AG04450 (cell line): ENCODE data around the gene SPTBN2. TPM values are rescaled to one million over a fixed set of nuclear protein-coding genes. Genes with fewer than 3 reads are reported as not detected.

Experiments used
- CTCF ChIA-PET: fragments of 300-600, 350-600 bp; formaldehyde crosslinking; extraction: SDS; loops from one replicate; lab custom pipeline; 2022; ENCODE audit warnings: antibody characterized with exemption, inconsistent platforms; lab: Charles Lee
- POLR2A ChIA-PET: fragments of 350-600 bp; formaldehyde crosslinking; extraction: SDS; loops from one replicate; lab custom pipeline; 2021; ENCODE audit warnings: antibody characterized with exemption, inconsistent platforms; lab: Yijun Ruan, JAX
- DNase-seq: peaks from one replicate; pipeline ENCODE4 v3.0.0-alpha.2; 2011; ENCODE audit warnings: low read depth, low spot score
- H3K27ac ChIP-seq: one replicate; pipeline ENCODE4 v1.5.1; 2012; ENCODE audit warnings: low read depth, low read length, control low read depth
- H3K27me3 ChIP-seq: one replicate; pipeline ENCODE4 v1.6.0; 2012; ENCODE audit warnings: low read length; ENCODE audit not compliant: control insufficient read depth, insufficient read depth
- H3K4me3 ChIP-seq: 2 replicates; pipeline ENCODE4 v1.5.1; 2011; ENCODE audit warnings: mild to moderate bottlenecking, low read depth, low read length, control low read depth
- H3K9me3 ChIP-seq: 2 replicates; pipeline ENCODE4 v1.5.1; 2012; ENCODE audit warnings: low read length; ENCODE audit not compliant: control insufficient read depth, insufficient read depth
- polyA plus RNA-seq: library from polyadenylated mRNA; depleted of rRNA; stranded (reverse); fragments of >200 nt; gene quantifications from 2 replicates; pipeline ENCODE4 v1.2.3, GENCODE V29; 2011
- TF ChIP-seq, protein P1 (sequence below): IDR thresholded peaks from 2 replicates; pipeline ENCODE4 v1.5.1; 2011; ENCODE audit warnings: low read depth, low read length, control low read depth, inconsistent platforms

The SPTBN2 gene
- polyA plus RNA-seq, 1 experiment: 0.09 TPM

DNA sequence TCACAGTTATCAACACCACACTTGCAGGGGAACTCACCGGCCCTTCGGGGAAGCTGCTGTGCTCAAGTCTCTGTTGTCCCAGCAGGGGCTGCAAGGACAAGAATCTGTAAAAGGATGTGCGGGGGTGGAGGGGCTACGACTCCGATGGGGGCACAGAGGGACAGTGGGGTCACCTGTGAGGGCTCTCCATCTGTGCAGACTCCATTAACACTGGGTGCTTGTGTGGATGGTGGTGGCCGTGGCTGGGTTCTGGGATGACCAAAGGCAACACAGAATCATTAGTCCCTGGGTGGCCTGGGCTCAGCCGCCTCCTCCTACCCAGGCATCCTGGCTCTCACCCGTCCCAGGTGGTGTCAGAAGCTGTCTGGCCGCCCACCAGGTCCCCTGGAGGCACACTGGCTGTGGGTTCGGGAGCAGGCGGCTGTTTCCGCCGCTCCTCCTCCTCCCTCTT lies 41.2 kb downstream of the SPTBN2 start:
- ChIA-PET CTCF (interaction anchor here (0.5 kb wide), 1 partner anchor 34 kb away, joined by 6 read pairs; no protein-coding TSS in a partner anchor), POLR2A (no interaction called here)
- H3K4me3 ChIP-seq: no peak overlapping the region
- no peaks in the 10 kb centered on the region for H3K27me3 ChIP-seq
- TF ChIP-seq, protein P1, sequence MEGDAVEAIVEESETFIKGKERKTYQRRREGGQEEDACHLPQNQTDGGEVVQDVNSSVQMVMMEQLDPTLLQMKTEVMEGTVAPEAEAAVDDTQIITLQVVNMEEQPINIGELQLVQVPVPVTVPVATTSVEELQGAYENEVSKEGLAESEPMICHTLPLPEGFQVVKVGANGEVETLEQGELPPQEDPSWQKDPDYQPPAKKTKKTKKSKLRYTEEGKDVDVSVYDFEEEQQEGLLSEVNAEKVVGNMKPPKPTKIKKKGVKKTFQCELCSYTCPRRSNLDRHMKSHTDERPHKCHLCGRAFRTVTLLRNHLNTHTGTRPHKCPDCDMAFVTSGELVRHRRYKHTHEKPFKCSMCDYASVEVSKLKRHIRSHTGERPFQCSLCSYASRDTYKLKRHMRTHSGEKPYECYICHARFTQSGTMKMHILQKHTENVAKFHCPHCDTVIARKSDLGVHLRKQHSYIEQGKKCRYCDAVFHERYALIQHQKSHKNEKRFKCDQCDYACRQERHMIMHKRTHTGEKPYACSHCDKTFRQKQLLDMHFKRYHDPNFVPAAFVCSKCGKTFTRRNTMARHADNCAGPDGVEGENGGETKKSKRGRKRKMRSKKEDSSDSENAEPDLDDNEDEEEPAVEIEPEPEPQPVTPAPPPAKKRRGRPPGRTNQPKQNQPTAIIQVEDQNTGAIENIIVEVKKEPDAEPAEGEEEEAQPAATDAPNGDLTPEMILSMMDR: no peak
- no peak overlapping the region for H3K27ac ChIP-seq
- H3K9me3 ChIP-seq: no peaks in the 10 kb centered on the region; the same call in 1 of the 2 replicates
- no peak for DNase-seq

DNA sequence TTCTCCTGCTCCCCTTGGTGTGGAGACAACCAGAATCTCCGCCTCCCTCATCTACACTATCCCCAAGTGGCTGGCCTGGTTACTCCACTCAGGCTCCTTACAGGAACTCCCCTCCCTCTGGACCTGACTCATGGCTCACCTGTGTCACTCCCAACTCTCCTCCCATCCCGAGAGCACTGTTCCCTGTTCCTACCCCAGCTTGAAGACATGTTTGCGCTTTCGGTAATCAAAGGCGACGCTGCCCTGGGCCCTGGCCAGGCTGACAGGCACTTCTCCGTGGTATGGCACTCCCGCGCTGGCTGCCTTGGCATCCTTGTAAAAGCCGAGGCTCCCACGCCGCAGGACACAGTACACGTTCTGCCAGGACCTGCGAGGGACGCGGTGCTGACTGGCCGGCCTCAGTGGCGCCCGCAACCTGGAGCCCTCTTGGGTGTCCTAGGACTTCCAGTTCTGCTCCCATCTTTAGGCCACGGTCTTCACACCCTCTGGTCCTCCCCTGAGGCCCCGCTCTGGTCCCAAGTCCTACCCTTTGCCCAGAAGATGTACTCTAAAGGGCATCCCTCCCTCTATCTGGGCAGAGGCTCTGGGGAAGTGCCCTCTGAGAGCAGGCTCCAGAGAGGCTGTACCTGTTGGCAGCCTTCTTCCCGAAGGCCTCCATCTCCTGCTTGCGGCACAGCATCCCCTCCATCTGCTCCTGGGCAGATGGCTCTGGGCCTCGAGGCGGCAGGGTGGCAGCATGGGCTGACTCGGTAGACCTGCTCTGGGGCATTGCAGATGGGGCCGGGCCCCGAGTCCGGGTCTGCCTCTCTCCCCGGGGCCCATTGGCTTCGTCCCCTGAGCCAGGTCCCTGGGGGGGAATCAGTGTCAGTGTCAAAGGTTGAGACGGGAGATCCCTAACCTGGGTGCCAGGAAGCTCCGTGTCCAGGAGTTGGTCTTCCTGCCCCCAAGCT lies 41.9 kb downstream of the SPTBN2 start:
- Histone ChIP-seq H3K9me3 (no peaks in the 10 kb centered on the region; the same call in 1 of the 2 replicates), H3K27me3 (no peaks in the 10 kb centered on the region), H3K27ac (no peak overlapping the region), H3K4me3 (no peak overlapping the region)
- ChIA-PET CTCF (interaction anchor here (1.0 to 1.2 kb wide), 2 partner anchors 8 to 9 kb away, joined by 3 to 4 read pairs; partner anchors contain the start of gene RBM4B), POLR2A (interaction anchor here (0.6 kb wide), 1 partner anchor 548 kb away, joined by 4 read pairs; no protein-coding TSS in a partner anchor)
- no peak for DNase-seq
- TF ChIP-seq, protein P1: no peak

- Histone ChIP-seq H3K4me3 (no peak overlapping the region), H3K27me3 (no peaks in the 10 kb centered on the region), H3K9me3 (no peaks in the 10 kb centered on the region; the same call in 1 of the 2 replicates), H3K27ac (no peak overlapping the region)
- POLR2A ChIA-PET: no interaction called here
- CTCF ChIA-PET: interaction anchor here (1.0 to 1.2 kb wide), 2 partner anchors 8 to 9 kb away, joined by 3 to 4 read pairs; partner anchors contain the start of gene RBM4B
- TF ChIP-seq, protein P1: no peak
- DNase-seq: no peak
Measured at GRCh38 chr11:66686100-66686785, 42.8 kb downstream of the SPTBN2 start.

DNA sequence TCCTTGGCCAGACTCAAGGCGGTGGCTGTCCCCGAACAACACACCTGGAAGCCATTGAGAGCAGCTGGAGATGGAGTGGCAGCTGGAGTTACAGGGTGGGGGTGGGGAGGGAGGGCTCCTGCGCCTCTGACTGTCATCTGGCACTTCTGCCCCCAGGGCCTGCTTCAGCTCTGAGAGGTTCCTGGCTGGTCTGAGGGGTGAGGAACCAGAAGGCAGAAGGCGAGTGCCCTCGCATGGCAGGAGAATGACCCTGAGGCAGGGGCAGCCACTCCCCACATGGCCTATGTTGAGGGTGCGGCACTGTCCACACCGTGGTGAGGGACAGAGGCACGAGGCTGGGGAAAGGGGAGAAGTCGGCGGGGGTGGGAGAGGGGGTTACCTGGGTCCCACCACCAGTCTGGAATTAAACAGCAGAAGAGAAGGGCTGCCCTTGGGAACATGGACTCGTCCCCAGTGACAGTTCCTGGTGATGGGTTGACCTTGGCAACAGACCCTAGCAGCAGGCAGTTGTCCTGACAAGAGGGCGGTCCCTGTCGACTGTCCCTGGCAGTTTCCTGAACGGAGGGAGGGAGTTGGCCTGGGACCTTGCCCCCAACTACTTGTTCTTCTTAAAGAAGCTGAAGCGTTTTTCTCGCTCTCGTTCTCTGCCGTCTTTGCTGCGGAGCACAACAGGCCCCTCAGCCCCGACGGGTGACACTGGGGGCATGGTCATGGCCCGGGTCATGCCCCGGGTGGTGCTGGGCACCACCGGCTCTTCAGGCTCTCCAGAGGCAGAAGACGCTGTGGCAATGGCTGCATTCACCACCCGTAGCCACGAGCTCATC lies 43.5 kb downstream of the SPTBN2 start:
- ChIA-PET CTCF (interaction anchor here (0.6 to 1.2 kb wide), 3 partner anchors 8 to 69 kb away, joined by 3 to 4 read pairs (median 3); partner anchors contain the start of genes RBM14 and RBM4B), POLR2A (interaction anchor here (0.7 kb wide), 1 partner anchor 26 kb away, joined by 6 read pairs; no protein-coding TSS in a partner anchor)
- TF ChIP-seq, protein P1: no peak
- no peak for DNase-seq
- no peak overlapping the region for H3K4me3 ChIP-seq
- H3K27ac ChIP-seq: no peak overlapping the region
- H3K27me3 ChIP-seq: no peaks in the 10 kb centered on the region
- H3K9me3 ChIP-seq: no peaks in the 10 kb centered on the region; the same call in 1 of the 2 replicates
